HFF-Myc (cell line): ENCODE data around the gene USP3.

Source experiments
- DNase-seq: peaks from one replicate; pipeline ENCODE4 v3.0.0-alpha.2; 2011; ENCODE audit warnings: low read depth; ENCODE audit errors: extremely low read depth
- H3K4me3 ChIP-seq: replicated peaks from 2 replicates; pipeline ENCODE4 v1.5.1; 2011; ENCODE audit warnings: low read depth, mild to moderate bottlenecking, control low read depth, low read length
- TF ChIP-seq, protein P1 (sequence below): IDR thresholded peaks from 2 replicates; pipeline ENCODE4 v1.5.1; 2012; ENCODE audit warnings: mild to moderate bottlenecking, low read depth, low read length, control low read depth; ENCODE audit errors: missing control alignments

Gene USP3

DNA sequence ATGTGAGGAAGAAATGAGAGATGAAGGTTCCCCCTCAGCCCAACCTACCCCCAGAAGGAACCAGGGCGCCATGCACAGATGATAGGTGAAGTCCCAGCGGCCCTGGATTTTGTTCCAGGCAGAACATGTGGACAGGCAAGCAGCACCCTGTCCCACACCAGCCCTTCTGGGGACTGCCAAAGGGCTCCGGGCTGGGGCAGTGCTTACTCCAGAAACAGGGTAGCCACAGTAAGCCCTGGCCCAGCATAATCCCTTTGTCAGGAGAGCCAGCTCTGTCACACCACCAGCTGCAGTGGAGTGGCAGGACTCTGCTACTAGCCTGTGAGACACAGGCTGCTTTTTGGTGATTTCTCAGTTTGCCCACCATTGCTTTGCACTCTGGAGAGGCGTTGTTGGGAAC is 99.1 kb downstream of the USP3 start:
- H3K4me3 ChIP-seq = no peak overlapping the region
- DNase-seq = no peak
- TF ChIP-seq, protein P1, sequence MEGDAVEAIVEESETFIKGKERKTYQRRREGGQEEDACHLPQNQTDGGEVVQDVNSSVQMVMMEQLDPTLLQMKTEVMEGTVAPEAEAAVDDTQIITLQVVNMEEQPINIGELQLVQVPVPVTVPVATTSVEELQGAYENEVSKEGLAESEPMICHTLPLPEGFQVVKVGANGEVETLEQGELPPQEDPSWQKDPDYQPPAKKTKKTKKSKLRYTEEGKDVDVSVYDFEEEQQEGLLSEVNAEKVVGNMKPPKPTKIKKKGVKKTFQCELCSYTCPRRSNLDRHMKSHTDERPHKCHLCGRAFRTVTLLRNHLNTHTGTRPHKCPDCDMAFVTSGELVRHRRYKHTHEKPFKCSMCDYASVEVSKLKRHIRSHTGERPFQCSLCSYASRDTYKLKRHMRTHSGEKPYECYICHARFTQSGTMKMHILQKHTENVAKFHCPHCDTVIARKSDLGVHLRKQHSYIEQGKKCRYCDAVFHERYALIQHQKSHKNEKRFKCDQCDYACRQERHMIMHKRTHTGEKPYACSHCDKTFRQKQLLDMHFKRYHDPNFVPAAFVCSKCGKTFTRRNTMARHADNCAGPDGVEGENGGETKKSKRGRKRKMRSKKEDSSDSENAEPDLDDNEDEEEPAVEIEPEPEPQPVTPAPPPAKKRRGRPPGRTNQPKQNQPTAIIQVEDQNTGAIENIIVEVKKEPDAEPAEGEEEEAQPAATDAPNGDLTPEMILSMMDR = no peak

DNA sequence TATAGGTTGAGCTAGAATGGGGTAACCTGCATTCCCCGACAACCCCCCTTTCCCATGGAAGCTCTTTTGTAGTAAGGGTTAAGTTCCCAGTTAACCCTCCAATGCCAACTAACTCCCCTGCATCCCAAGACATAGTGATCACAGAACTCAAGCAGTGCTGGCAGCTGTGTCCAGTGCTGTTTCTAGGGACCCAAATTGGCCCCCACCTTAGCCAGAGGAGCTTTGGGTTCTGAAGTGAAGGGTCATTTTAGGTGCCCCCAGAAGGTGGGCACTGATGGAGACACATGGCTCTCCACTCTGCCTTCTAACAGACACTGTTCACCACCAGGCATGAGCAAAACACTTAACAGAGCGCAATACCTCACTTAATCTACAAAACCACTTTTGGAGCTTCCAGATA is 99.9 kb downstream of the USP3 start:
- H3K4me3 ChIP-seq = no peak overlapping the region
- TF ChIP-seq, protein P1 = no peak
- DNase-seq = no peak

GRCh38 chr15:63605036-63605435 is 100.6 kb downstream of the USP3 start:
- no peak for DNase-seq
- no peak overlapping the region for H3K4me3 ChIP-seq
- TF ChIP-seq, protein P1 = no peak

GRCh38 chr15:63605816-63606215 is 101.4 kb downstream of the USP3 start:
- TF ChIP-seq, protein P1 = no peak
- H3K4me3 ChIP-seq = no peak overlapping the region
- DNase-seq = no peak

- no peak for DNase-seq
- no peak overlapping the region for H3K4me3 ChIP-seq
- TF ChIP-seq, protein P1 = no peak
Measured at GRCh38 chr15:63606308-63606707, 101.9 kb downstream of the USP3 start.

DNA sequence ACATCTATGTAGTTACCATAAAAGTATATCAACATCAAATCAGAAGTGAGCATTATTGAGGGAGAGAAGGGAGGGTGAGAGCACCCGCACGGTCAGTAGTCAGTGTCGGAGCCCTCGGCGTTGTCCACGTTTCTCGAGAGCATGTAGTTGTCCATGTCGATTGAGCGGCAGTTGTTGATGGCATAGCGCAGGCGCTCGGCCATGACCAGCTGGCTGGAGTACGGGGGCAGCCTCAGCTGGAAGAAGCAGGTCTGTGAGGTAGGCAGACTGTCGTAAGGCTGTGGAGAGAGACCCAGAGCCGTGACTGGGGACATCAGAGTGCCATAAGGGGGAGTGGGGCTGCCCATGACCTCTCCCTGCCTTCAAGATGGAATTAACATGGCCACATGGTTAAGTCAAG is 104.6 kb downstream of the USP3 start:
- H3K4me3 ChIP-seq = no peak overlapping the region
- no peak for DNase-seq
- TF ChIP-seq, protein P1 = no peak

- TF ChIP-seq, protein P1 = no peak
- DNase-seq = no peak
Measured at GRCh38 chr15:63609448-63609847, 105.1 kb downstream of the USP3 start.

More at GRCh38 chr15:63609448-63609847, 105.1 kb downstream of the USP3 start:
- no peak overlapping the region for H3K4me3 ChIP-seq
